ENCODE results near the gene ATP13A4.
A peak's percentile ranks its signal among the peaks of the same experiment; 100 is the strongest.

ATP13A4 gene

GRCh38 chr3:193499136-193499770 lies 55.4 kb downstream of the ATP13A4 start:
- no peak for DNase-seq (ENCODE audit: low spot score)

- no peak for DNase-seq (ENCODE audit: low spot score)
These were observed 56.5 kb downstream of the ATP13A4 start for GRCh38 chr3:193498215-193498614.

- DNase-seq (ENCODE audit: low spot score), result no peak
These were observed 58.0 kb downstream of the ATP13A4 start for GRCh38 chr3:193496658-193497057.

GRCh38 chr3:193491026-193491425 lies 63.7 kb downstream of the ATP13A4 start:
- no peak for DNase-seq (ENCODE audit: low spot score)

- no peak for DNase-seq (ENCODE audit: low spot score)
These were observed 64.1 kb downstream of the ATP13A4 start for GRCh38 chr3:193490580-193490979.

GRCh38 chr3:193489949-193490348 lies 64.7 kb downstream of the ATP13A4 start:
- no peak for DNase-seq (ENCODE audit: low spot score)

GRCh38 chr3:193488741-193489140 lies 66.0 kb downstream of the ATP13A4 start:
- DNase-seq (ENCODE audit: low spot score), result no peak

- no peak for DNase-seq (ENCODE audit: low spot score)
These were observed 70.6 kb downstream of the ATP13A4 start for GRCh38 chr3:193483988-193484539.

- DNase-seq (ENCODE audit: low spot score), result no peak
These were observed 73.3 kb downstream of the ATP13A4 start for GRCh38 chr3:193481436-193481835.

- no peak for DNase-seq (ENCODE audit: low spot score)
These were observed 80.2 kb downstream of the ATP13A4 start for GRCh38 chr3:193474446-193474845.

- no peak for DNase-seq (ENCODE audit: low spot score)
These were observed 84.0 kb downstream of the ATP13A4 start for GRCh38 chr3:193470710-193471109.

- DNase-seq (ENCODE audit: low spot score), result no peak
These were observed 88.6 kb downstream of the ATP13A4 start for GRCh38 chr3:193465992-193466608.

- DNase-seq (ENCODE audit: low spot score), result no peak
These were observed 89.8 kb downstream of the ATP13A4 start for GRCh38 chr3:193464889-193465288.

- no peak for DNase-seq (ENCODE audit: low spot score)
These were observed 97.2 kb downstream of the ATP13A4 start for GRCh38 chr3:193457526-193457925.

GRCh38 chr3:193452338-193452737 lies 102.4 kb downstream of the ATP13A4 start:
- DNase-seq (ENCODE audit: low spot score), result peak; percentile 6

GRCh38 chr3:193451902-193452301 lies 102.8 kb downstream of the ATP13A4 start:
- DNase-seq (ENCODE audit: low spot score), result no peak

GRCh38 chr3:193446965-193447602 lies 107.6 kb downstream of the ATP13A4 start:
- no peak for DNase-seq (ENCODE audit: low spot score)

GRCh38 chr3:193439423-193439822 lies 115.3 kb downstream of the ATP13A4 start:
- DNase-seq (ENCODE audit: low spot score), result no peak

- DNase-seq (ENCODE audit: low spot score), result no peak
These were observed 135.9 kb downstream of the ATP13A4 start for GRCh38 chr3:193418576-193419373.

GRCh38 chr3:193416629-193417028 lies 138.1 kb downstream of the ATP13A4 start:
- DNase-seq (ENCODE audit: low spot score), result no peak

- DNase-seq (ENCODE audit: low spot score), result no peak
These were observed 147.0 kb downstream of the ATP13A4 start for GRCh38 chr3:193407688-193408087.

- no peak for DNase-seq (ENCODE audit: low spot score)
These were observed 147.6 kb downstream of the ATP13A4 start for GRCh38 chr3:193407112-193407511.
